HEK293T (cell line): ENCODE data around the gene THSD4.

ENCODE experiments used
- CTCF ChIA-PET: fragments of 350-600 bp; formaldehyde crosslinking; extraction: SDS; loops from one replicate; lab custom pipeline; 2021; ENCODE audit warnings: antibody characterized with exemption, inconsistent platforms; lab: Yijun Ruan, JAX
- POLR2A ChIA-PET: fragments of 350-600 bp; formaldehyde crosslinking; extraction: SDS; loops from one replicate; lab custom pipeline; 2020; ENCODE audit warnings: antibody characterized with exemption, inconsistent platforms; lab: Yijun Ruan, JAX
- DNase-seq: peaks from one replicate; pipeline ENCODE4 v3.0.0; 2012; ENCODE audit warnings: mixed read lengths; ENCODE audit errors: extremely low spot score
- ARNT ChIP-seq: fragments of 450-650 bp; IDR thresholded peaks from 2 replicates; pipeline ENCODE4 v1.6.1; 2017; ENCODE audit warnings: mild to moderate bottlenecking
- BHLHE40 ChIP-seq: fragments of 450-650 bp; IDR thresholded peaks from 2 replicates; pipeline ENCODE4 v1.6.1; 2016; ENCODE audit warnings: mild to moderate bottlenecking, moderate library complexity, borderline replicate concordance
- CTBP1 ChIP-seq: fragments of 450-650 bp; IDR thresholded peaks from 2 replicates; pipeline ENCODE4 v1.6.1; 2016; ENCODE audit warnings: borderline replicate concordance
- ELF4 ChIP-seq: fragments of 450-650 bp; IDR thresholded peaks from 2 replicates; pipeline ENCODE4 v1.6.1; 2017; ENCODE audit warnings: antibody characterized with exemption
- FOXA1 ChIP-seq: fragments of 450-650 bp; IDR thresholded peaks from 2 replicates; pipeline ENCODE4 v1.6.1; 2016; ENCODE audit warnings: mild to moderate bottlenecking
- FOXK2 ChIP-seq: fragments of 450-650 bp; IDR thresholded peaks from 2 replicates; pipeline ENCODE4 v1.6.1; 2016; ENCODE audit warnings: mild to moderate bottlenecking
- FOXM1 ChIP-seq: fragments of 450-650 bp; IDR thresholded peaks from 2 replicates; pipeline ENCODE4 v1.6.1; 2017; ENCODE audit warnings: mild to moderate bottlenecking, borderline replicate concordance
- HDGF ChIP-seq: fragments of 450-650 bp; IDR thresholded peaks from 2 replicates; pipeline ENCODE4 v1.6.1; 2017; ENCODE audit warnings: antibody characterized with exemption, borderline replicate concordance
- L3MBTL2 ChIP-seq: fragments of 450-650 bp; conservative IDR thresholded peaks from 2 replicates; pipeline ENCODE4 v1.6.1; 2016; ENCODE audit warnings: mild to moderate bottlenecking
- LEF1 ChIP-seq: fragments of 450-650 bp; IDR thresholded peaks from 2 replicates; pipeline ENCODE4 v1.6.1; 2017; ENCODE audit warnings: mild to moderate bottlenecking, borderline replicate concordance
- NFRKB ChIP-seq: fragments of 450-650 bp; IDR thresholded peaks from 2 replicates; pipeline ENCODE4 v1.6.1; 2016; ENCODE audit warnings: mild to moderate bottlenecking, moderate library complexity
- PKNOX1 ChIP-seq: fragments of 450-650 bp; IDR thresholded peaks from 2 replicates; pipeline ENCODE4 v1.6.1; 2016
- SP1 ChIP-seq: fragments of 450-650 bp; IDR thresholded peaks from 2 replicates; pipeline ENCODE4 v1.6.1; 2017
- SUZ12 ChIP-seq: fragments of 450-650 bp; IDR thresholded peaks from 2 replicates; pipeline ENCODE4 v1.6.1; 2016; ENCODE audit warnings: mild to moderate bottlenecking
- TARDBP ChIP-seq: fragments of 450-650 bp; IDR thresholded peaks from 2 replicates; pipeline ENCODE4 v1.6.1; 2016
- ZNF384 ChIP-seq: fragments of 450-650 bp; IDR thresholded peaks from 2 replicates; pipeline ENCODE4 v1.6.1; 2016

The THSD4 gene

GRCh38 chr15:71146580-71146982, 31.3 kb downstream of the THSD4 start:
- no peak for DNase-seq
- no peak for TF ChIP-seq LEF1
- TF ChIP-seq SUZ12: no peak
- TF ChIP-seq FOXM1: no peak
- no peak for TF ChIP-seq CTBP1
- TF ChIP-seq BHLHE40: no peak
- no peak for TF ChIP-seq SP1
- no peak for TF ChIP-seq L3MBTL2
- TF ChIP-seq ZNF384: no peak
- no peak for TF ChIP-seq PKNOX1
- no peak for TF ChIP-seq FOXK2
- ChIA-PET CTCF (no interaction called here), POLR2A (no interaction called here)

GRCh38 chr15:71148048-71148447, 32.8 kb downstream of the THSD4 start:
- POLR2A ChIA-PET: no interaction called here
- CTCF ChIA-PET: no interaction called here
- DNase-seq: no peak
- no peak for TF ChIP-seq SUZ12

- TF ChIP-seq LEF1 (no peak), FOXK2 (no peak)
- ChIA-PET CTCF (no interaction called here), POLR2A (no interaction called here)
- no peak for DNase-seq
Observed at GRCh38 chr15:71149646-71150557, 34.6 kb downstream of the THSD4 start.

- CTCF ChIA-PET: no interaction called here
- no peak for TF ChIP-seq ARNT
- no peak for TF ChIP-seq LEF1
- POLR2A ChIA-PET: no interaction called here
- DNase-seq: no peak
Observed at GRCh38 chr15:71151081-71151480, 35.8 kb downstream of the THSD4 start.

GRCh38 chr15:71152542-71152941, 37.3 kb downstream of the THSD4 start:
- POLR2A ChIA-PET: no interaction called here
- no peak for DNase-seq
- TF ChIP-seq LEF1 (no peak), NFRKB (no peak), ARNT (no peak), ZNF384 (no peak), TARDBP (no peak), ELF4 (no peak), HDGF (no peak), BHLHE40 (no peak), SP1 (no peak), FOXK2 (no peak), CTBP1 (no peak), SUZ12 (no peak), L3MBTL2 (no peak), FOXM1 (no peak), PKNOX1 (no peak), FOXA1 (no peak)
- CTCF ChIA-PET: no interaction called here

- ChIA-PET POLR2A (no interaction called here), CTCF (no interaction called here)
- no peak for DNase-seq
- TF ChIP-seq FOXM1 (no peak), SP1 (no peak), L3MBTL2 (no peak), HDGF (no peak), BHLHE40 (no peak), ELF4 (no peak), TARDBP (no peak), ARNT (no peak), FOXK2 (no peak), FOXA1 (no peak), NFRKB (no peak), CTBP1 (no peak), PKNOX1 (no peak), LEF1 (no peak)
Observed at GRCh38 chr15:71153823-71154524, 38.7 kb downstream of the THSD4 start.
